ENCODE results near the gene DLK1.

The DLK1 gene

DNA sequence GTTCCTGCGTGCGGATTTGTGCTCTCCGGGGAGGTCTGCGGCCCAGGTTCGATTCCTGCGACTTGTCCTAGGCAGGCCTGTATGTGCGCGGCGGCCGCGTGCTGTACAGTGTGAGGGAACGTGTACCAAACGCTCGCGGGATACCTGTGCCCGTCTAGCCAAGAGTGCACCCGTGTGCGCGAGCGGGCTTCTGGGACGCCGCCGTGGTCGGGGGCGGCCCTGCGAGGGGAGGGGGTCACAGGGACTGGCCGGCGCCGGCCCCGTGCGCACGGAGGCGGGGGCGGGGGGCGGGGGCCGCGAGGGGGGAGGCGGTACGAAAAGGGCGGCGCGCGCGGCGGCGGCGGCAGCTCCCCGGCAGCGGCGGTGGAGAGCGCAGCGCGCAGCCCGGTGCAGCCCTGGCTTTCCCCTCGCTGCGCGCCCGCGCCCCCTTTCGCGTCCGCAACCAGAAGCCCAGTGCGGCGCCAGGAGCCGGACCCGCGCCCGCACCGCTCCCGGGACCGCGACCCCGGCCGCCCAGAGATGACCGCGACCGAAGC lies at the start of gene DLK1:
Gene DLK1, plus strand, starts transcription at position 343 of the 536 bp plus-strand sequence. Its CDS starts 177 bp downstream, at position 520.
- no peak for DNase-seq

- no peak for DNase-seq
Measured at GRCh38 chr14:100677152-100677551, 49.5 kb upstream of the DLK1 start.

DNA sequence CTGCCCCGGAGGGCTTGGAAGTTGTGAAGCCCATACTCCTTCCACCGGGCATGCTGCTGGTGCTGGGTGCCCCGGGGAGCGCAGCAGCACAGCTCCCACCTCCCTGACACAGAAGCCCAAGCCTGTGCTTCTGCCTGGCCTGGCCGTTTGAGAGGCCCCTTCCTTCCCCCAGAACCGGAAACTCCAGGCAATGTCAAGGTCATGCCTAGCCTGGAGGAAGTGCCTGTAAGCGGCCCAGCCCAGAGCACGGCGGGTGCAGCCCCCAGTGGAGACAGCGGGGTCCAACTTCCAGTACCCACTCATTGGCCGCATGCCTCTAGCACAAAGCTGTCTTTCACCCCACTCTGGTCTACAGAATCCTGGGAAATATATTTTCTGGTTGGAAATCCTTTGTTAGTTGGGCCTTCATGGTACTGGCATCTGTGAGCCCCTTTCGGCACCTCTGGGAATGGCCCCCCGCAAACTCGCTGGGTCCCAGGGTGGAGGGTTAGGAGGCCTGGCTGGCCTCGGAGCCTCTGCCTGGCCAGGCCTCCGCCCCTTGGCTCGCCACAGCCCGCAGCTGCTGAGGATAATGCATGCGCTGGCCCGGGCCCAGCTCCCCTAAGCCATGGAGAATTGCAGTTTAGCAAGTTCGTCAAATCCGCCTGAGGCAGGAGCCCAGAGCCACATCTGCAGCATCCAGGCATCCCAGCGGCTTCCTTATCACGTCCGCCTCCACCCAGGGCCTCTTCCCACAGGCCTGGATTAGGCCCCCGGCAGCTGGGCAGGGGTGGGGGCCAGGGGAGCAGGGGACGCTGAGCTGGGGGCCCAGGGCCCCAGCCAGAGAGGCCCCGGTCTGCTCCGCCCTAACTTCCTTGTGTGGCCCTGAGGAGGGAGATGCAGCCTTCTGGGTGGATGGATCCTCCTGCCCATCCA lies 48.9 kb upstream of the DLK1 start:
- no peak for DNase-seq

GRCh38 chr14:100678469-100678828 lies 48.2 kb upstream of the DLK1 start:
- no peak for DNase-seq

- no peak for DNase-seq
Measured at GRCh38 chr14:100679153-100679552, 47.5 kb upstream of the DLK1 start.

- no peak for DNase-seq
Measured at GRCh38 chr14:100679707-100680438, 46.8 kb upstream of the DLK1 start.

GRCh38 chr14:100680439-100681051 lies 46.1 kb upstream of the DLK1 start:
- DNase-seq = no peak

DNA sequence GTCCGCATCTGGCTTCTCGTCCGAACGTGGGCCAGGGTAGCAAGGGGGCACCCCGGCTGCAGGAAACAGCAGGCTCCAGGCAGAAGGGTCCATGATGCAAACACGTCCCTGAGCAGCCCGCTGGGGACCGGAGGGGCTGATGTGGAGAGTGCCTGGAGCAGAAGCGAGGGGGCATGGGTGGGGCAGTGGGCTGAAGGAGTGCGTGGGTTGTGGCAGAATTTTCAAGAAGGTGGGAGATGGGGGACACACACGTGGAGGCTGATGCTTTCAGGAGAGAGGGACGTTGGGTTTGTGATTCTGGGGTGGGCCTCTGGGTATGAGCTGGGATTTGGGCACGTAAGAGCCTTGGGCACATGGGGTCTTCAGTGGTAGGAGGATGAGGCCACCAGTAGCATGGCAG lies 45.6 kb upstream of the DLK1 start:
- no peak for DNase-seq

GRCh38 chr14:100682749-100683148 lies 43.9 kb upstream of the DLK1 start:
- DNase-seq = no peak

GRCh38 chr14:100683578-100683977 lies 43.1 kb upstream of the DLK1 start:
- no peak for DNase-seq

- DNase-seq = no peak
Measured at GRCh38 chr14:100684154-100684553, 42.5 kb upstream of the DLK1 start.

- DNase-seq = no peak
Measured at GRCh38 chr14:100684961-100685360, 41.7 kb upstream of the DLK1 start.

DNA sequence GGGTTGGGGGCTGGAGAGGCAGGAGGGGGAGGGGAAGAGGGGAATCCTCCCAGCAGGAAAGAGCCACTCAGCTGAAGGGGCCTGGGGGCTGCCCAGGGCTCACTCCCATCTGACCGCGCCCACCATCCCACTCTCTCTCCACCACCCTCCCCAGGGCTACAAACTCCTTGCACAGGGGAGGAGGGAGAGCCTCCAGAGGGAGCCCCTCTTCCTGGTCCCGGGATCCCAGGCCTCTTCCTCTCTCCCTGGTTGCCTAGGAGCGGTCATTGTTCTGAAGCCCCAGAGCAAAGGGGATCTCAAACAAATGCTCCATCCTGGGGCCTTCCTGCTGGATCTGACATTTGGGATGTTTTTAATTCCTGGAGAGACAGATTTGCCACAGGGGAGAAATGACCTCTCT lies 39.8 kb upstream of the DLK1 start:
- no peak for DNase-seq

DNA sequence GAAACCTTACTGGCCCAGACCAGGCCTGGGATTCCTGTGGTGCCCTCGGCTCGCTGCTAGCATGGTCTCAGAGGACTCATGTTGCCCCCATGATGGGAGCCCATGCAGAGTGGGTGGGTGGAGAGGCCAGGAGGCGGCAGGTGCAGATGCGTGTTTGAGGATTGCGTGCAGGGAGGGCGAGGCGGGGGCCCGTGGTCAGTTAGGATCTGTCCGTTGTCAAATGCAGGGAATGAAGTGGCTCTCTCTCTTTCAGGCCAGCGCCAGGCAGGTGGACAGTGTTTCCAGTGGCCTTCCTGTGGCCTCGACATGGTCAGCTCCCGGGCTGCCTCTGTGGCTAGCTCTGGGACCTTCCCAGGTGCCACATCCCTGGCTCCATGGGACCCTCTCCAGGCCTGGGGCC lies 39.3 kb upstream of the DLK1 start:
- no peak for DNase-seq

DNA sequence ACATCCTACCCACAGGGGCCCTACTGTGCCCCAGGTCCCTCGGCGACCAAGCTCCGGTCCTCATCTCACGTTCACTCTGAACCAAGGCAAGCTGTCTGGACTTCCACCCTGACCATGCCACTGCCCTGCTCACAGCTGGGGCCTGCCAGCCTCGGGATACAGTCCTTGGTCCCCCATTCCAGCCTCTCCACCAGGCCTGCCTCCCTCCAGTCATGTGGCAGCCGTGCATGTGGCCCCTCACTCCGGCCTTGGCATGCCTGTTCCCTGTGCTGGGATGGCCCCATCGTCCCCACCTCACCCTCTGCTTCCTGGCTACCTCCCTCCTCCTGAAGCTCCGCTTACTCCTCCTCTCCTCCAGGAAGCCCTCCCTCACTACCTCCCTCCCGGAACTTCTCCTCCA lies 38.6 kb upstream of the DLK1 start:
- no peak for DNase-seq

GRCh38 chr14:100688598-100689461 lies 37.9 kb upstream of the DLK1 start:
- DNase-seq = no peak

- no peak for DNase-seq
Measured at GRCh38 chr14:100690672-100691071, 36.0 kb upstream of the DLK1 start.

- peak in 1 of 2 experiments; percentile 20 for DNase-seq
Measured at GRCh38 chr14:100691395-100692056, 35.2 kb upstream of the DLK1 start.

- no peak for DNase-seq
Measured at GRCh38 chr14:100692256-100692655, 34.4 kb upstream of the DLK1 start.

GRCh38 chr14:100692859-100693558 lies 33.7 kb upstream of the DLK1 start:
- peak; percentile 42 to 76 for DNase-seq

All from NCI-H187 (cell line).